ENCODE measurements around the gene KCNG2.
A peak's percentile ranks its signal among the peaks of the same experiment; 100 is the strongest.

KCNG2 gene

GRCh38 chr18:79912409-79912991 lies 114.8 kb downstream of the KCNG2 start:
- no peak for DNase-seq

GRCh38 chr18:79912994-79913831 lies 115.5 kb downstream of the KCNG2 start:
- DNase-seq: no peak

- no peak for DNase-seq
Observed at GRCh38 chr18:79914614-79915160, 116.9 kb downstream of the KCNG2 start.

GRCh38 chr18:79915161-79916127 lies 117.7 kb downstream of the KCNG2 start:
- DNase-seq: no peak

- no peak for DNase-seq
Observed at GRCh38 chr18:79916128-79916494, 118.4 kb downstream of the KCNG2 start.

- no peak for DNase-seq
Observed at GRCh38 chr18:79916546-79917168, 118.9 kb downstream of the KCNG2 start.

- no peak for DNase-seq
Observed at GRCh38 chr18:79917169-79917852, 119.6 kb downstream of the KCNG2 start.

GRCh38 chr18:79917853-79918614 lies 120.3 kb downstream of the KCNG2 start:
- DNase-seq: no peak

GRCh38 chr18:79918615-79919011 lies 120.9 kb downstream of the KCNG2 start:
- DNase-seq: no peak

GRCh38 chr18:79919089-79919488 lies 121.4 kb downstream of the KCNG2 start:
- no peak for DNase-seq

- DNase-seq: no peak
Observed at GRCh38 chr18:79921984-79922965, 124.5 kb downstream of the KCNG2 start.

- DNase-seq: no peak
Observed at GRCh38 chr18:79922971-79923411, 125.3 kb downstream of the KCNG2 start.

- DNase-seq: no peak
Observed at GRCh38 chr18:79923896-79924585, 126.3 kb downstream of the KCNG2 start.

- peak; percentile 35 to 36 for DNase-seq
Observed at GRCh38 chr18:79924814-79925731, 127.3 kb downstream of the KCNG2 start.

- DNase-seq: no peak
Observed at GRCh38 chr18:79926306-79926705, 128.6 kb downstream of the KCNG2 start.

GRCh38 chr18:79926715-79927606 lies 129.2 kb downstream of the KCNG2 start:
- DNase-seq: no peak

Measured in NCI-H187 (cell line).